AG08396 (cell line): Measurements from ENCODE around the gene RSRP1.

Source experiments
- DNase-seq: peaks from one replicate; pipeline ENCODE4 v3.0.0; 2012; ENCODE audit warnings: low spot score, mixed read lengths

RSRP1 gene

GRCh38 chr1:25217598-25218232, 29.5 kb downstream of the RSRP1 start:
- DNase-seq: no peak

GRCh38 chr1:25217015-25217414, 30.2 kb downstream of the RSRP1 start:
- DNase-seq: no peak

DNA sequence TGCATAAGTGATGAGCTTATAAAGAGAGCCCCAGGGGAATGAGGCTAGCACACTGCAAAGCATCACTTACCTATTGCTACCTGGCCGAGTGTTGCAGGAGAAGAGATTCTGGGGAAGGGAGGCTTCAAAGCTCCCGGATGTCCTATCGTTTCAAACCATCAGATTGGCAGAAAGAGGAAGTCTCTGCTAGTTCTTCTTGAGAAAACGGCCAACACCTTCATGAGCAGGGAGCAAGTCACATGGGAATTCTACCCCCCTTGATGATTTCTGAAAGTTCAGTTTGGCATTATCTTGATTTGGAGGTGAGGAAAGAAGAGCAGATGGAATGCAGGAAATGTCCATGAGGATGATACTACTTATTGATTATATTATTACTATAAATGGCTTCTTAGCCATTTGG, 31.1 kb downstream of the RSRP1 start:
- DNase-seq: no peak

- no peak for DNase-seq
These were observed 34.5 kb downstream of the RSRP1 start for GRCh38 chr1:25212725-25213124.

GRCh38 chr1:25210728-25211127, 36.5 kb downstream of the RSRP1 start:
- DNase-seq: no peak

DNA sequence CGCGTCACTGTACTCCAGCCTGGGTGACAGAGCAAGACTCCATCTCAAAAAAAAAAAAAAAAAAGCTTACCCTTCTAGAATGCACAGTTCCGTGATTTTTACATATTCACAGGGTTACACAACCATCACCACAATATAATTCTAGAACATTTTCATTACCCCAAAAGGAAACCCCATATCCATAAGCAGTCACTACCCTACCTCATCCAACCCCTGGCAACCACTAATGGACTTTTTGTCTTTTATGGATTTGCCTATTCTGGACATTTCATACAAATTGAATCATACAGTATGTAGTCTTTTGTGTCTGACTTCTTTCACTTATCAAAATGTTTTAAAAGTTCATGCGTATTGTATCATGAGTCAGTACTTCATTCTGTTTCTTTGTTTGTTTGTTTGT, 37.7 kb downstream of the RSRP1 start:
- no peak for DNase-seq

- no peak for DNase-seq
These were observed 38.6 kb downstream of the RSRP1 start for GRCh38 chr1:25208561-25209222.

DNA sequence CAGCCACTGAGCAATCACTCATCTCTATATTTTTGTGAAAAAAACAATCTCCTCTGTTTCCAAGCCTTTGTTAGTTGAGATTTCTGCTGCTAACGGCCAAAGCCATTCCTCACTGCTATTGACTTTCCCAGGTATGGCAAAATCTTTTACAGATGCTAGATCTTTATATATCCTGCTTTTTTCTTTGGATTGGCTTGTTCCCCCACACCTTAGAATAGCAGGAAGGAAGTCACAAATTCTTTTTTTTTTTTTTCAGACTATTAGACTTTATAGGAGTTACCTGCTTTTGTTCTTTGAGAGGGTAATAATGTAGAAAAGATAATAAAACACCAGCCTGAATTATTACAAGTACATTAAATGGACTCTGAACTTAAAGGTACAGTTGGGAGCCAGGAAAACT, 39.2 kb downstream of the RSRP1 start:
- DNase-seq: no peak

DNA sequence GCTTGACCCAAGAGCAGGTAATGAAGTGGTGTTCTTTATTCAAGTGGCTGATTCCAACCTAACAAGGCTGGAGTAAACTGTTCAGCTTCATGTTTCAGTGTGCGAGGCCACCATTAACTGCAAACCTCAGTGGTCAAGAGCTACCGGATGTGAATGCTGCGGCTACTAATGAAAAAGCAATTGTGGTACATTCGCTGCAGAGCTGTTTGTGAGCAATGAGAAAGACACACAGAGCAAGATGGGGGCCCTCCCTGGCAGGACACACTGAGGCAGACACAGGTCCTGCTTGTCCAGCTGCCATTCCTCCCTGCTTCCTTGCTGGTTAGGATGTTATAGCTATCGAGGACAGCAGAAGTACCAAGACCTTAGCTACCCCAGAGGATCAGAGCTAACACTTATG, 41.1 kb downstream of the RSRP1 start:
- no peak for DNase-seq

DNA sequence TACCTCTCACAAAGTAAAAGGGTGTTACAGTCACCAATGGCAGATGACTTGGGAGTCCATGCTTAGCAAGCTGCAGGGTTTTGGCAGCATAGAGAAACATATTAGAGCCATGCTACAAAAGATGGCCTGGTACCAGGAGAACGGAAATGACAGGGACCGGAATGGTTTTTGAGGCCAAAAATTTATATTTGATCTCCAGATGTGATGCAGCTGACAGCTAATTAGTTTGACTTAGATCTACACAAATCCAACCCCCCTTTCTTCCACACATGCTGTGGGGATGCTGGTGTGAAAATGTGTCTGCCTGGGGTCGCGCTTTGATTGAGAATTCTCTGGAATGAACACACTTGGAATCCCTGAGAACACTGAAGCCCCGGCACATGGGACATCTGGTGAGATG, 41.5 kb downstream of the RSRP1 start:
- no peak for DNase-seq

DNA sequence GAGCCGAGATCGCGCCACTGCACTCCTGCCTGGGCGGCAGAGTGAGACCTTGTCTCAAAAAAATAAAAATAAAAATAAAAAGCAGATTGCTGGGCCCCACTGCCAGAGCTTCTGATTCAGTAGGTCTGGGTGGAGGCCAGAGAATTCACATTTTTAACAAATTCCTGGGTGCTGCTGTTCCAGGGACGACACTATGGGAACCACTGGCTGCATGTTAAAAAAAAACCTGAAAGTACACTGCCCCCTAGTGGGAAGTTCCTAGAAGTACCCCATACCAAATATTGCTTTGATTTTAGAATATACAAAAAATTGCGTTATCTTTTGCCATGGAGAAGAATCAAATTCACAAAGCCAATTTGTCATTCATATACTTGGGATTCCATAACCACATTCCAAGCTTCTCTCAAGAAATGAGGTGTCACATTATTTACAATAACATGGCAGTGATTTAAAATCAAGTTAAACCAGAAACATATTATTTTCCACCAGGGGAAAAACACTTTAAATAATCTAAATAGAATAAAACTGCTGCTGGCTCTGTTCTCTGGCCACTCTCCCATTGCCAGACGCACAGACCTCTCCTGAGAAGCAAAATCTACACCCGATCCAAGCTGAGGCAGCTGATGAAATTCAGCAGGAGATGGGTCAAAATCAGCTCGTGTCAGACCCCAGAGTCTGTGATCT, 42.3 kb downstream of the RSRP1 start:
- DNase-seq: peak; percentile 66

DNA sequence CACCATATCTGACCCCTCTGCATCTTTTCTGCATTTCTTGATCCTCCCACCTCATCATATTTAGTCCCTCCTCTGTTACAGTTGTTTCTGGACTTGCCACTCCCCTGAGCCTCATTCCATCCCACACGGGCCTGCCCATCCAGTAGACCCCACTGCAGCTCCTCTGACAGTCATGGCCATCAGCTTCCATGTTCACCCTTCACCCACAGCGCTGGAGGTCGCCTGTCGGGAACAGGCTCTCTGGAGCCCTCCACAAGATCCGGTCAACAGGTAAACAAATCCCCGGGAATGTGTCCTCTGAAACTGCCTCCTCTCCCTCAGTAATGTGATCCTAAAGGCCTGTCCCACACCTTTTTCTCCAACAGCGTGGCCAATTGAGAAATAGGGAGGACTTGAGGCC, 46.2 kb downstream of the RSRP1 start:
- no peak for DNase-seq

- DNase-seq: no peak
These were observed 47.2 kb downstream of the RSRP1 start for GRCh38 chr1:25199819-25200620.

GRCh38 chr1:25198663-25199252, 48.5 kb downstream of the RSRP1 start:
- no peak for DNase-seq

GRCh38 chr1:25197982-25198662, 49.1 kb downstream of the RSRP1 start:
- no peak for DNase-seq

GRCh38 chr1:25197235-25197975, 49.8 kb downstream of the RSRP1 start:
- no peak for DNase-seq

GRCh38 chr1:25196830-25197229, 50.4 kb downstream of the RSRP1 start:
- no peak for DNase-seq

DNA sequence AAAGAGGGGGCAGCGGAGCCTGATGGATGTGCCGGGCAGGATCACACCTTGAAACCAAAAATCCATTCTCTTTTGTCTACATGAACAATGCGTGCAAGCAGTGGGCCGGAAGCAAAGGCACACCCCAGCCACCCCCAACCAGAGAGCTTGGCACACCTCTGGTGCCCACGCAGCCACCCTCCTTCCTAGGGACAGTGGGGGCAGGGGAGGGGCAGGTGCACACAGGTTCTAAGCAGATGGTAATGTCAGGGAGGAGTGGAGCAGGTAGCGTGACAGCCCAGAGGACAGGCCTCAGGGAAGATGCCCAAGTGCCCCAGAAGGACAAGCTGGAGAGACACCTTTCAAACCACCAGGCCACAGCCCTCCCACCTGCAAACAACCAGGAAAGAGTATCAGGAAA, 51.4 kb downstream of the RSRP1 start:
- no peak for DNase-seq

DNA sequence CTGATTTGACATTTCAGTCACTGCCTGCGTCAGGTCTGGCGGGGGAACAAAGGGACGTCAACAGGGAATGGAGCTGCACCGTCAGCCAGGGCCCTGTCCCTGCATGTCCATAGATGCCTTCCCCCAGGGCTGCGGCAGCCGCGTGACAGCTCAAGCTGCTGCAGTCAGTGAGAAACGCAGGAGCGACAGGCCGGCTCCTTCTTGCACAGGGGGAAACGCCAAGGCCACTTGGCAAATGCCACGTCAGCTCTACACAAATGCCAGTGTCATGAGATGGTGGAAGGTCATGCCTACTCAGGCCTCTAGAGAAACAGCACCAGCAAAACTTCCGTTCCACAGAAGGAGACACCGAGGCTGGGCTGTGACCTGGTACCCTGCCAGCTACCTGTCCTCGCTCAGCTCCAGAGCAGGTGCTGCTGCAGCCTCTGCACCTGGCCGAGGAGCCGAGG, 52.7 kb downstream of the RSRP1 start:
- no peak for DNase-seq

DNA sequence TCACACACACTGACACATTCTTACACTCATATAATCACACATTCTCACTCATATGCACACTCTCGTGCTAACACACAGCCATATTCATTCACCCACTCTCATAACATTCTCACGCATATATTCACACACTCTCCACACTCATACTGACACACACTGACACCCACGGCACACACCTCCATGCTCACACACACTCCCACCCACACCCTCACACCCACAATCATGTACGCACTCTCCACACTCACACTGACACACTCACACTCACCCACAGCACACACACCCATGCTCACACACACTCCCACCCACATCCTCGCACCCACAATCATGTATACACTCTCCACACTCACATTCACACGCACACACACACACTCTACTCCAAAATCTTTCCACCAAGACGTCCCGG, 53.2 kb downstream of the RSRP1 start:
- DNase-seq: no peak

DNA sequence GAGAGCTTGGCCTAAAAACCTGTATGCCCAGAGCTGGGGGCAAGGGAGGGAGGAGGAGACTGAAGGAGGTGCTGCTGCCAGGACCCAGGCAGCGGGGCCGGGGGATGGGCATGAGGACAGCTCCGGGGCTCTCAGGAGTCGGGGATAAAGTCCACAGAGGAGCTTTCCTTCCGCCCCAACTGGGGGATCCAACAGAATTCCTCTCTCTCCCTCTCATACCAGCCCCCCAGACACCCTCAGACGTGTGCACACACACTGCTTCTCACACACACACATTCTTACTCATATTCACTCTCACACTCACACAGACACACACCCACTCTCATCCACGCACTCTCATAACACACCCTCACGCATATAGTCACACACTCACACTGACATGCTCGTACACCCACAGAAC, 54.0 kb downstream of the RSRP1 start:
- no peak for DNase-seq
